Trophoblast cell (in vitro differentiated cells and primary cell): ENCODE results near the gene PSMB3.

ENCODE experiments used
- DNase-seq, 2 donors: peaks; one replicate each; pipeline ENCODE4 v3.0.0-alpha.2; 2016
- H2AFZ ChIP-seq: 2 replicates; pipeline ENCODE4 v1.6.1; 2013; ENCODE audit warnings: low read length, moderate library complexity, mild to moderate bottlenecking; ENCODE audit not compliant: insufficient read depth, poor library complexity
- H2AK5ac ChIP-seq: 2 replicates; pipeline ENCODE4 v1.6.1; 2013; ENCODE audit warnings: mild to moderate bottlenecking, low read length
- H2BK120ac ChIP-seq: 2 replicates; pipeline ENCODE4 v1.6.1; 2013; ENCODE audit warnings: low read length, mild to moderate bottlenecking, moderate library complexity; ENCODE audit not compliant: insufficient read depth, poor library complexity
- H2BK12ac ChIP-seq: 2 replicates; pipeline ENCODE4 v1.6.1; 2013; ENCODE audit warnings: mild to moderate bottlenecking, low read length, moderate library complexity
- H2BK5ac ChIP-seq: 2 replicates; pipeline ENCODE4 v1.6.1; 2013; ENCODE audit warnings: low read length, low read depth, moderate library complexity, mild to moderate bottlenecking; ENCODE audit not compliant: poor library complexity
- H3K14ac ChIP-seq: 2 replicates; pipeline ENCODE4 v1.6.1; 2013; ENCODE audit warnings: mild to moderate bottlenecking, low read length
- H3K18ac ChIP-seq: 2 replicates; pipeline ENCODE4 v1.6.1; 2013; ENCODE audit warnings: mild to moderate bottlenecking, low read length
- H3K23ac ChIP-seq: 2 replicates; pipeline ENCODE4 v1.6.1; 2013; ENCODE audit warnings: low read length
- H3K27ac ChIP-seq: 2 replicates; pipeline ENCODE4 v1.5.1; 2013; ENCODE audit warnings: low read depth, mild to moderate bottlenecking, inconsistent platforms, low read length, moderate library complexity
- H3K27me3 ChIP-seq: 2 replicates; pipeline ENCODE4 v1.6.1; 2013; ENCODE audit warnings: inconsistent platforms, mild to moderate bottlenecking, low read length, moderate library complexity; ENCODE audit not compliant: insufficient read depth
- H3K36me3 ChIP-seq, 2 experiments: 1 replicate in 1 of 2; 2 replicates in 1 of 2; pipeline ENCODE4 v1.6.1; 2013; ENCODE audit warnings: low read length in 2 of 2, mild to moderate bottlenecking in 2 of 2, moderate library complexity in 1 of 2; ENCODE audit not compliant: insufficient read depth in 2 of 2, control insufficient read depth in 1 of 2
- H3K4ac ChIP-seq: 2 replicates; pipeline ENCODE4 v1.6.1; 2013; ENCODE audit warnings: low read depth, mild to moderate bottlenecking, low read length, moderate library complexity
- H3K4me1 ChIP-seq, 2 experiments: 1 replicate in 1 of 2; 2 replicates in 1 of 2; pipeline ENCODE4 v1.6.1; 2013; ENCODE audit warnings: low read length in 2 of 2, mild to moderate bottlenecking in 2 of 2, moderate library complexity in 1 of 2; ENCODE audit not compliant: insufficient read depth in 2 of 2, control insufficient read depth in 1 of 2
- H3K4me2 ChIP-seq: 2 replicates; pipeline ENCODE4 v1.6.1; 2013; ENCODE audit warnings: inconsistent platforms, mild to moderate bottlenecking, low read length, moderate library complexity
- H3K4me3 ChIP-seq: 2 replicates; pipeline ENCODE4 v1.5.1; 2013; ENCODE audit warnings: mild to moderate bottlenecking, low read depth, low read length, inconsistent platforms
- H3K79me1 ChIP-seq: one replicate; pipeline ENCODE4 v1.6.1; 2013; ENCODE audit warnings: low read length
- H3K79me2 ChIP-seq: 2 replicates; pipeline ENCODE4 v1.6.1; 2013; ENCODE audit warnings: low read length, mild to moderate bottlenecking; ENCODE audit not compliant: control insufficient read depth, insufficient read depth, poor library complexity
- H3K9ac ChIP-seq: 2 replicates; pipeline ENCODE4 v1.6.1; 2013; ENCODE audit warnings: mild to moderate bottlenecking, low read length
- H3K9me3 ChIP-seq: 2 replicates; pipeline ENCODE4 v1.6.1; 2013; ENCODE audit warnings: low read depth, mild to moderate bottlenecking, control low read depth, inconsistent platforms, low read length; ENCODE audit not compliant: insufficient read depth
- H4K12ac ChIP-seq: 2 replicates; pipeline ENCODE4 v1.6.1; 2013; ENCODE audit warnings: low read depth, mild to moderate bottlenecking, low read length, moderate library complexity
- H4K8ac ChIP-seq: 2 replicates; pipeline ENCODE4 v1.6.1; 2013; ENCODE audit warnings: low read depth, mild to moderate bottlenecking, low read length, moderate library complexity
- H4K91ac ChIP-seq: one replicate; pipeline ENCODE4 v1.6.1; 2013; ENCODE audit warnings: low read depth, mild to moderate bottlenecking, low read length, moderate library complexity
- WGBS: extraction: QIAGEN DNeasy Blood & Tissue Kit; methylation state at CpG from one replicate; pipeline ENCODE4 v1.1.7; 2013; ENCODE audit warnings: missing lambda C conversion rate; ENCODE audit not compliant: insufficient read length, insufficient coverage; ENCODE audit errors: extremely low coverage; 5-methylcytosine and 5-hydroxymethylcytosine counted together

Gene PSMB3

DNA sequence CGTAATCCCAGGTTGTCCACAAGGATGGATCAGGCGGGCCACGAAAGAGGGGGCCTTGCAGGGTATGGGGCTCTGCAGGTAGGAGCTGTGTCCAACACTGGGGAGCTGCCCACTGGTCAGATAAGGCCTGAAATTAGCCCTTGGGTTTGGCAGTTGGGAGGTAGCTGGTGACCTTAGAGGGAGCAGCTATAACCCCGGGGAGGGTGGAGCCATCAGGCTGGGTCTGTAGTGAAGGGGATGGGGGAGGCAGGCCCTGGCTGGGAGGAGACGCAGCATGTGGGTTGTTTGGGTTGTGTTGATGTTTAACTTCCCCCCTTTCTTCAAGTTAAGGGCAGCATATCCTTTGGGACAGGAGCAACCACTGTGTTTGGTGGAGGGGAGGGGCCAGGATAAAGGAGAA, 41.6 kb upstream of the PSMB3 start:
- no peak overlapping the region for H3K4me3 ChIP-seq
- H4K91ac ChIP-seq, result no peak overlapping the region
- H3K27ac ChIP-seq, result no peak overlapping the region
- H3K9me3 ChIP-seq, result peaks cover 2% of the 10 kb centered on the region
- H3K18ac ChIP-seq, result no peak overlapping the region
- DNase-seq, result no peak
- no peak overlapping the region for H3K9ac ChIP-seq
- H3K4me1 ChIP-seq, result peaks cover 5 to 9% of the 10 kb centered on the region in 2 experiments
- no peak overlapping the region for H2BK12ac ChIP-seq
- H3K36me3 ChIP-seq, result peaks cover 42 to 52% of the 10 kb centered on the region in 2 experiments
- H3K23ac ChIP-seq, result no peak overlapping the region
- no peak overlapping the region for H4K12ac ChIP-seq
- no peak overlapping the region for H3K4me2 ChIP-seq
- no peak overlapping the region for H3K4ac ChIP-seq
- no peak overlapping the region for H2BK120ac ChIP-seq
- no peak overlapping the region for H2BK5ac ChIP-seq
- H4K8ac ChIP-seq, result no peak overlapping the region
- no peak overlapping the region for H3K14ac ChIP-seq
- H3K27me3 ChIP-seq, result no peaks in the 10 kb centered on the region
- H3K79me1 ChIP-seq, result peaks cover 1% of the 10 kb centered on the region
- no peaks in the 10 kb centered on the region for H3K79me2 ChIP-seq
- WGBS, result no CpG with 5 or more reads among the region's 5 CpGs
- no peak overlapping the region for H2AK5ac ChIP-seq
- H2AFZ ChIP-seq, result no peak overlapping the region

GRCh38 chr17:38711792-38712571, 40.6 kb upstream of the PSMB3 start:
- Histone ChIP-seq H4K12ac (no peak overlapping the region), H3K4me1 (peaks cover under 1% of the 10 kb centered on the region in 2 experiments), H2BK12ac (no peak overlapping the region), H3K79me1 (no peaks in the 10 kb centered on the region), H2AFZ (no peak overlapping the region), H3K27ac (no peak overlapping the region), H3K4me3 (no peak overlapping the region), H2BK120ac (no peak overlapping the region), H3K4me2 (no peak overlapping the region), H2BK5ac (no peak overlapping the region), H3K9ac (no peak overlapping the region), H3K79me2 (no peaks in the 10 kb centered on the region), H3K36me3 (peaks cover 48 to 60% of the 10 kb centered on the region in 2 experiments), H3K4ac (no peak overlapping the region), H3K9me3 (peaks cover 2% of the 10 kb centered on the region), H4K8ac (no peak overlapping the region), H3K23ac (no peak overlapping the region), H3K14ac (no peak overlapping the region), H3K27me3 (no peaks in the 10 kb centered on the region), H3K18ac (no peak overlapping the region), H2AK5ac (no peak overlapping the region), H4K91ac (no peak overlapping the region)
- WGBS, result no CpG with 5 or more reads among the region's 26 CpGs
- DNase-seq, result no peak

DNA sequence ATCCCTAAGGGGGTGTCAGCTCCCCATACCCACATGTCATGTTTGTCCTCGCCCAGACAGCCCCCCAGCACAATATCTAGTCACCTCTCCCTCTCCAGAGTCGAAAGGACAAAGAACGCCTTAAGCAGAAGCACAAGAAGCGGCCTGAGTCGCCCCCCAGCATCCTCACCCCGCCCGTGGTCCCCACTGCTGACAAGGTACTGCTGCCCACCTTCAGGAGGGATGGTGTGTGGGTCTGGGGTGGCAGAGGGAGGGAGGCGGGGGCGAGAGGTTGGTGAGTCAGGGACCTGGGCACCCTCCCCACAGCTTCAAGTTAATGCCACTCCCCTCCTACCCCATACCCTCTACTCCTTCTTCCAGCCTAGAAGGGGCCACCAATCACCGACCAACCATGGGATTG, 39.9 kb upstream of the PSMB3 start:
- Histone ChIP-seq H3K27ac (no peak overlapping the region), H3K9me3 (peaks cover 2% of the 10 kb centered on the region), H3K36me3 (peaks cover 54 to 65% of the 10 kb centered on the region in 2 experiments), H4K8ac (no peak overlapping the region), H2AK5ac (no peak overlapping the region), H3K4me2 (no peak overlapping the region), H3K9ac (no peak overlapping the region), H3K18ac (no peak overlapping the region), H2BK5ac (no peak overlapping the region), H3K79me2 (no peaks in the 10 kb centered on the region), H2BK120ac (no peak overlapping the region), H3K79me1 (no peaks in the 10 kb centered on the region), H3K23ac (no peak overlapping the region), H2AFZ (no peak overlapping the region), H3K27me3 (no peaks in the 10 kb centered on the region), H3K14ac (no peak overlapping the region), H4K12ac (no peak overlapping the region), H2BK12ac (no peak overlapping the region), H4K91ac (no peak overlapping the region), H3K4ac (no peak overlapping the region), H3K4me3 (no peak overlapping the region), H3K4me1 (no peaks in the 10 kb centered on the region)
- WGBS, result no CpG with 5 or more reads among the region's 10 CpGs
- no peak for DNase-seq

GRCh38 chr17:38713456-38714075, 39.0 kb upstream of the PSMB3 start:
- Histone ChIP-seq H3K4ac (no peak overlapping the region), H3K9ac (no peak overlapping the region), H2AFZ (no peak overlapping the region), H3K14ac (no peak overlapping the region), H3K4me3 (no peak overlapping the region), H3K9me3 (peaks cover 2% of the 10 kb centered on the region), H2BK5ac (no peak overlapping the region), H3K4me2 (no peak overlapping the region), H3K79me1 (no peaks in the 10 kb centered on the region), H4K12ac (no peak overlapping the region), H4K8ac (no peak overlapping the region), H3K27me3 (no peaks in the 10 kb centered on the region), H3K18ac (no peak overlapping the region), H3K36me3 (peaks cover 52 to 62% of the 10 kb centered on the region in 2 experiments), H3K79me2 (no peaks in the 10 kb centered on the region), H3K4me1 (peaks cover 0 to 2% of the 10 kb centered on the region in 2 experiments), H2BK12ac (no peak overlapping the region), H2AK5ac (no peak overlapping the region), H2BK120ac (no peak overlapping the region), H3K27ac (no peak overlapping the region), H4K91ac (no peak overlapping the region), H3K23ac (no peak overlapping the region)
- DNase-seq, result no peak
- WGBS, result no CpG with 5 or more reads among the region's 11 CpGs
